ENCODE data around the gene GPLD1.

The GPLD1 gene

GRCh38 chr6:24486065-24486464 lies 3.3 kb downstream of the GPLD1 start:
- TF ChIP-seq SUZ12 (IDR thresholded peaks at IDR 0.05; ENCODE audit: extremely low read depth, insufficient read depth, insufficient read length) (no peak), YY1 (IDR thresholded peaks at IDR 0.05; ENCODE audit: insufficient read depth, insufficient read length) (no peak), ZNF274 (IDR thresholded peaks at IDR 0.05; ENCODE audit: low read depth, low read length) (no peak)
- Histone ChIP-seq H3K9ac (ENCODE audit: insufficient read length, low read depth) (no peak overlapping the region), H3K36me3 (ENCODE audit: insufficient read depth, insufficient read length, low read length) (no peaks in the 10 kb centered on the region), H3K4me1 (ENCODE audit: insufficient read depth, insufficient read length) (no peaks in the 10 kb centered on the region), H3K9me3 (ENCODE audit: insufficient read depth, low read length) (no peaks in the 10 kb centered on the region), H3K27me3 (ENCODE audit: insufficient read depth, insufficient read length) (no peaks in the 10 kb centered on the region), H3K4me3 (ENCODE audit: insufficient read length, low read depth) (no peak overlapping the region)
- DNase-seq (ENCODE audit: low read depth, low spot score) = no peak

GRCh38 chr6:24484657-24485323 lies 4.6 kb downstream of the GPLD1 start:
- Histone ChIP-seq H3K36me3 (ENCODE audit: insufficient read depth, insufficient read length, low read length) (no peaks in the 10 kb centered on the region), H3K9ac (ENCODE audit: insufficient read length, low read depth) (no peak overlapping the region), H3K27me3 (ENCODE audit: insufficient read depth, insufficient read length) (no peaks in the 10 kb centered on the region), H3K9me3 (ENCODE audit: insufficient read depth, low read length) (peaks cover 9% of the 10 kb centered on the region), H3K4me1 (ENCODE audit: insufficient read depth, insufficient read length) (no peaks in the 10 kb centered on the region), H3K4me3 (ENCODE audit: insufficient read length, low read depth) (no peak overlapping the region)
- no peak for DNase-seq (ENCODE audit: low read depth, low spot score)
- TF ChIP-seq YY1 (IDR thresholded peaks at IDR 0.05; ENCODE audit: insufficient read depth, insufficient read length) = no peak
- no peak for TF ChIP-seq SUZ12 (IDR thresholded peaks at IDR 0.05; ENCODE audit: extremely low read depth, insufficient read depth, insufficient read length)
- TF ChIP-seq ZNF274 (IDR thresholded peaks at IDR 0.05; ENCODE audit: low read depth, low read length) = no peak

GRCh38 chr6:24481449-24481848 lies 7.9 kb downstream of the GPLD1 start:
- Histone ChIP-seq H3K27me3 (ENCODE audit: insufficient read depth, insufficient read length) (no peaks in the 10 kb centered on the region), H3K4me3 (ENCODE audit: insufficient read length, low read depth) (no peak overlapping the region), H3K36me3 (ENCODE audit: insufficient read depth, insufficient read length, low read length) (no peaks in the 10 kb centered on the region), H3K9me3 (ENCODE audit: insufficient read depth, low read length) (peaks cover 23% of the 10 kb centered on the region), H3K4me1 (ENCODE audit: insufficient read depth, insufficient read length) (no peaks in the 10 kb centered on the region), H3K9ac (ENCODE audit: insufficient read length, low read depth) (no peak overlapping the region)
- DNase-seq (ENCODE audit: low read depth, low spot score) = no peak
- TF ChIP-seq ZNF274 (IDR thresholded peaks at IDR 0.05; ENCODE audit: low read depth, low read length) (no peak), YY1 (IDR thresholded peaks at IDR 0.05; ENCODE audit: insufficient read depth, insufficient read length) (no peak), SUZ12 (IDR thresholded peaks at IDR 0.05; ENCODE audit: extremely low read depth, insufficient read depth, insufficient read length) (no peak)

GRCh38 chr6:24480705-24481104 lies 8.7 kb downstream of the GPLD1 start:
- Histone ChIP-seq H3K9me3 (ENCODE audit: insufficient read depth, low read length) (peaks cover 23% of the 10 kb centered on the region), H3K4me1 (ENCODE audit: insufficient read depth, insufficient read length) (no peaks in the 10 kb centered on the region), H3K27me3 (ENCODE audit: insufficient read depth, insufficient read length) (no peaks in the 10 kb centered on the region), H3K4me3 (ENCODE audit: insufficient read length, low read depth) (no peak overlapping the region), H3K36me3 (ENCODE audit: insufficient read depth, insufficient read length, low read length) (no peaks in the 10 kb centered on the region), H3K9ac (ENCODE audit: insufficient read length, low read depth) (no peak overlapping the region)
- no peak for TF ChIP-seq ZNF274 (IDR thresholded peaks at IDR 0.05; ENCODE audit: low read depth, low read length)
- no peak for TF ChIP-seq YY1 (IDR thresholded peaks at IDR 0.05; ENCODE audit: insufficient read depth, insufficient read length)
- TF ChIP-seq SUZ12 (IDR thresholded peaks at IDR 0.05; ENCODE audit: extremely low read depth, insufficient read depth, insufficient read length) = no peak
- no peak for DNase-seq (ENCODE audit: low read depth, low spot score)

GRCh38 chr6:24478903-24479302 lies 10.5 kb downstream of the GPLD1 start:
- DNase-seq (ENCODE audit: low read depth, low spot score) = no peak
- no peak for TF ChIP-seq ZNF274 (IDR thresholded peaks at IDR 0.05; ENCODE audit: low read depth, low read length)
- no peak for TF ChIP-seq SUZ12 (IDR thresholded peaks at IDR 0.05; ENCODE audit: extremely low read depth, insufficient read depth, insufficient read length)
- no peak for TF ChIP-seq YY1 (IDR thresholded peaks at IDR 0.05; ENCODE audit: insufficient read depth, insufficient read length)
- Histone ChIP-seq H3K4me1 (ENCODE audit: insufficient read depth, insufficient read length) (no peaks in the 10 kb centered on the region), H3K4me3 (ENCODE audit: insufficient read length, low read depth) (no peak overlapping the region), H3K9me3 (ENCODE audit: insufficient read depth, low read length) (peaks cover 23% of the 10 kb centered on the region), H3K9ac (ENCODE audit: insufficient read length, low read depth) (no peak overlapping the region), H3K27me3 (ENCODE audit: insufficient read depth, insufficient read length) (no peaks in the 10 kb centered on the region), H3K36me3 (ENCODE audit: insufficient read depth, insufficient read length, low read length) (no peaks in the 10 kb centered on the region)

GRCh38 chr6:24477070-24477469 lies 12.3 kb downstream of the GPLD1 start:
- no peaks in the 10 kb centered on the region for H3K4me1 ChIP-seq (ENCODE audit: insufficient read depth, insufficient read length)
- H3K4me3 ChIP-seq (ENCODE audit: insufficient read length, low read depth) = no peak overlapping the region
- H3K9ac ChIP-seq (ENCODE audit: insufficient read length, low read depth) = no peak overlapping the region
- no peaks in the 10 kb centered on the region for H3K27me3 ChIP-seq (ENCODE audit: insufficient read depth, insufficient read length)
- no peaks in the 10 kb centered on the region for H3K36me3 ChIP-seq (ENCODE audit: insufficient read depth, insufficient read length, low read length)
- TF ChIP-seq YY1 (IDR thresholded peaks at IDR 0.05; ENCODE audit: insufficient read depth, insufficient read length) (no peak), ZNF274 (IDR thresholded peaks at IDR 0.05; ENCODE audit: low read depth, low read length) (no peak), SUZ12 (IDR thresholded peaks at IDR 0.05; ENCODE audit: extremely low read depth, insufficient read depth, insufficient read length) (no peak)
- DNase-seq (ENCODE audit: low read depth, low spot score) = no peak
- H3K9me3 ChIP-seq (ENCODE audit: insufficient read depth, low read length) = peaks cover 23% of the 10 kb centered on the region

GRCh38 chr6:24476631-24477030 lies 12.7 kb downstream of the GPLD1 start:
- no peaks in the 10 kb centered on the region for H3K27me3 ChIP-seq (ENCODE audit: insufficient read depth, insufficient read length)
- no peaks in the 10 kb centered on the region for H3K36me3 ChIP-seq (ENCODE audit: insufficient read depth, insufficient read length, low read length)
- DNase-seq (ENCODE audit: low read depth, low spot score) = no peak
- H3K4me3 ChIP-seq (ENCODE audit: insufficient read length, low read depth) = no peak overlapping the region
- peaks cover 23% of the 10 kb centered on the region for H3K9me3 ChIP-seq (ENCODE audit: insufficient read depth, low read length)
- no peaks in the 10 kb centered on the region for H3K4me1 ChIP-seq (ENCODE audit: insufficient read depth, insufficient read length)
- TF ChIP-seq YY1 (IDR thresholded peaks at IDR 0.05; ENCODE audit: insufficient read depth, insufficient read length) (no peak), ZNF274 (IDR thresholded peaks at IDR 0.05; ENCODE audit: low read depth, low read length) (no peak), SUZ12 (IDR thresholded peaks at IDR 0.05; ENCODE audit: extremely low read depth, insufficient read depth, insufficient read length) (no peak)
- no peak overlapping the region for H3K9ac ChIP-seq (ENCODE audit: insufficient read length, low read depth)

Measured in NT2/D1 (cell line).